Activated T-helper 17 cell treated with anti-CD3 and anti-CD28 coated beads, Interleukin-2, amount 50 U/mL, for 72 hours (primary cell): ENCODE results near the gene PRMT2. TPM values are rescaled to one million over a fixed set of nuclear protein-coding genes. Genes with fewer than 3 reads are reported as not detected.
A peak's percentile ranks its signal among the peaks of the same experiment; 100 is the strongest.
"Not testable (repeated sequence)": the region's sequence is repeated elsewhere in the genome, so short reads cannot be mapped to it uniquely, and the experiment has no call there.

ENCODE experiments used
- ATAC-seq: fragments of 150-1000 bp; cut with Tn5 transposase; replicated peaks from 2 replicates; pipeline ENCODE4 v1.10.0; 2021; ENCODE audit warnings: mild to moderate bottlenecking, moderate library complexity
- H3K27ac Mint-ChIP-seq: one replicate; pipeline ENCODE4 v1.8.0; 2022; ENCODE audit warnings: mixed read lengths
- H3K27me3 Mint-ChIP-seq: one replicate; pipeline ENCODE4 v1.8.0; 2022; ENCODE audit warnings: mixed read lengths
- H3K36me3 Mint-ChIP-seq: one replicate; pipeline ENCODE4 v1.8.0; 2022; ENCODE audit warnings: low read depth, mild to moderate bottlenecking, mixed read lengths
- H3K4me1 Mint-ChIP-seq: one replicate; pipeline ENCODE4 v1.8.0; 2022; ENCODE audit warnings: mixed read lengths
- H3K4me3 Mint-ChIP-seq: one replicate; pipeline ENCODE4 v1.8.0; 2022; ENCODE audit warnings: mild to moderate bottlenecking, mixed read lengths
- H3K9me3 Mint-ChIP-seq: one replicate; pipeline ENCODE4 v1.8.0; 2022; ENCODE audit warnings: mixed read lengths
- total RNA-seq, 2 donors: library from RNA; stranded (reverse); gene quantifications; one replicate each; pipeline ENCODE4 v1.2.3, GENCODE V29; 2022

The PRMT2 gene
- total RNA-seq, 2 donors from 2014 or later = 88.2 to 108 TPM

DNA sequence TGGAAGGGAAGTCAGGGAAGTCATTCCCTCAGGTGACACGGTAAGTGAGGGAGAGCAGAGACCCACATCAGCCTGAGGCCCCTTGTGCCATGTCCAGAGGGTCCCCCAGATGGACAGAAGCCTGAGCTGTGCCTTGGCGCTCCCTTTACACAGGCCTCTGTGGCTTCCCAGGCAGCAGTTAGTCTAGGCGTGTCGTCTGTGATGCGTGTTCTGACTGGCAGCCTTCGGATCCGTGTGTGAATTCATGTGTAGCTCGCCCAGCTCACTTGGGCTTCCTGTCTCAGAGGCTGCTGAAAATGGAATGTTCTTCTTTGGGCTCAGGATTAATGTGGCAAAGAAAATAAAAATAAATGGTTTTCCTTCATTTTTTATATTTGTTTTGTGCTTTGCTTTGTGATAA lies 28.3 kb downstream of the PRMT2 start:
- H3K27ac Mint-ChIP-seq = no peak overlapping the region
- peaks cover 4% of the 10 kb centered on the region for H3K4me1 Mint-ChIP-seq
- H3K27me3 Mint-ChIP-seq = no peaks in the 10 kb centered on the region
- H3K36me3 Mint-ChIP-seq = peaks cover 46% of the 10 kb centered on the region
- no peak for ATAC-seq
- H3K4me3 Mint-ChIP-seq = no peak overlapping the region
- H3K9me3 Mint-ChIP-seq = no peaks in the 10 kb centered on the region

DNA sequence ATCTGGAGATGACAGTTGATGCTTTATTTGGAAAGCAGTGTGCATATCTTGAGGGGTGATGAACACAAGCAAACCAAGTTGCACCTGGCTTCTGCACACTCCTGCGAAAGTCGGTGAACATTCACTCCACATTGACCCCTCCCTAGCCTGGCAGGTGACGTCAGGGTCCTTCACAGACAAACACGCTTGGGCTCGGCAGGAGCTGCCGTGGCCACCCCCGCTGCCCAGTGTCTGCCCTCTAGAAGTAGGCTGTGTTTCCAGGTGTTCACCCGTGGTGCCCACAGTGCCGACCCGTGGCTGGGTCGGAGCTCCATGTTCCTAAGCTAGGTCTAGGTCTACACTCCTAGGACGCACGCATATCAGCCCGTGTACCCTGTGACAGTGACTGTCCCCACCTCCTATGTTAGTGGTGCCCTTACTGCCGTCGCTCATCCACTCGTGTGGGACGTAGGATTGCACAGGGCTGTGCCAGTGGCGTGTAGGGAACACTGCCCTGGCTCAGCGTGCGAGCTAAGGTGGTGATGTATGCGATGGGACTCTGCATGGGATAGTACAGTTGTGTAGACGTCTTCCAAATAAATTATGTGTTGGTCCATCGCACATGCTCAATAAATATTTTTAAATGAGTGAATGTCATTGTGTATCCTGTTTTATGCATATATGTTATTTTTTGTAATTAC lies 29.0 kb downstream of the PRMT2 start:
- Mint-ChIP-seq H3K27ac (no peak overlapping the region), H3K4me3 (no peak overlapping the region), H3K27me3 (no peaks in the 10 kb centered on the region), H3K4me1 (peaks cover 4% of the 10 kb centered on the region), H3K36me3 (peaks cover 43% of the 10 kb centered on the region), H3K9me3 (no peaks in the 10 kb centered on the region)
- no peak for ATAC-seq

DNA sequence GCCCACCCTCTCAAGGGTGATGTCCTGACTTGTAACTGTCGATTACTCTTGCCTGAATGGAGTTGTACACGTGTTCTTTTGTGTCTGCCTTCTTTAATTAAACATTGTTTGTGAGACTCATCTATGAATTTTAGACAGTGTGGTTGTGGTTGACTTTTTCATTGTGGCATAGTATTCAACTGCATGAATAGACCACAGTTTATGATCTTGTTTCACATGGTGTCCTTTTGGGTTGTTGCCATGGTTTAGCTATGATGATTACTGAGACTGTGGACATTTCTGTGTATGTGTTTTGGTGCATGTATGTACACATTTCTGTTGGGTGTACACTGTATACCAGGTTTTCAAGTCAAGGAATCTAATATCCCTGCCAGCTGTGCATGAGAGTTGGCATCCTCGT lies 30.1 kb downstream of the PRMT2 start:
- H3K27me3 Mint-ChIP-seq = no peaks in the 10 kb centered on the region
- H3K4me1 Mint-ChIP-seq = peaks cover 4% of the 10 kb centered on the region
- H3K4me3 Mint-ChIP-seq = no peak overlapping the region
- no peak overlapping the region for H3K27ac Mint-ChIP-seq
- H3K36me3 Mint-ChIP-seq = peaks cover 43% of the 10 kb centered on the region
- peak; percentile 50 for ATAC-seq
- H3K9me3 Mint-ChIP-seq = no peaks in the 10 kb centered on the region

DNA sequence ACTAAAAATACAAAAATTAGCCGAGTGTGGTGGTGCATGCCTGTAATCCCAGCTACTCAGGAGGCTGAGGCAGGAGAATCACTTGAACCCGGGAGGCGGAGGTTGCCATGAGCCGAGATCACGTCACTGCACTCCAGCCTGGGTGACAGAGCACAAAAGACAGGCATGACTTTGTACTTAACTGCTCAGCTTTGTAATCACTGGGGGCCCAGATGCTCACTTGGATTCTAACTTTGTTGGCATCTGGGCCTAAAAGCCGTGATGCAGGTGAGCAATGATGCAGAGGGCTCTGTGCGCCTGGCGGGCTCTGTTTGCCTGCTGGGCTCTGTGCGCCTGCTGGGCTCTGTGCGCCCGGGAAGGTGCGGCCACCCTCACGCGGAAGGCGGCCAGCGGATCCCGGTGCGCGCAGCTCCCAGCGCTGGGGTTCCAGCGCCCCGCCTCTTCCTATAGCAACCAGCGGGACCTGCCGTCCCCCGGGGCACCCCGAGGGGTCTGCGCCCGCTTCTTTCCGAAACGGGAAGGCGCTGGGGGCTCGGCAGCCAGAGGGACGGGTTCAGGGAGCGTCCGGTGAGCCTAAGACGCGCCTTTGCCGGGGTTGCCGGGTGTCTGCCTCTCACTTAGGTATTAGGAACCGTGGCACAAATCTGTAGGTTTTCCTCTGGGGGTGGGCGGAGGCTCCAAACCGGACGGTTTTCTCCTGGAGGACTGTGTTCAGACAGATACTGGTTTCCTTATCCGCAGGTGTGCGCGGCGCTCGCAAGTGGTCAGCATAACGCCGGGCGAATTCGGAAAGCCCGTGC lies 31.7 kb downstream of the PRMT2 start:
- Mint-ChIP-seq H3K27me3 (no peaks in the 10 kb centered on the region), H3K9me3 (no peaks in the 10 kb centered on the region), H3K36me3 (peaks cover 38% of the 10 kb centered on the region), H3K4me1 (peaks cover 4% of the 10 kb centered on the region), H3K4me3 (peak overlapping the region; percentile 74), H3K27ac (no peak overlapping the region)
- peak; percentile 48 for ATAC-seq

DNA sequence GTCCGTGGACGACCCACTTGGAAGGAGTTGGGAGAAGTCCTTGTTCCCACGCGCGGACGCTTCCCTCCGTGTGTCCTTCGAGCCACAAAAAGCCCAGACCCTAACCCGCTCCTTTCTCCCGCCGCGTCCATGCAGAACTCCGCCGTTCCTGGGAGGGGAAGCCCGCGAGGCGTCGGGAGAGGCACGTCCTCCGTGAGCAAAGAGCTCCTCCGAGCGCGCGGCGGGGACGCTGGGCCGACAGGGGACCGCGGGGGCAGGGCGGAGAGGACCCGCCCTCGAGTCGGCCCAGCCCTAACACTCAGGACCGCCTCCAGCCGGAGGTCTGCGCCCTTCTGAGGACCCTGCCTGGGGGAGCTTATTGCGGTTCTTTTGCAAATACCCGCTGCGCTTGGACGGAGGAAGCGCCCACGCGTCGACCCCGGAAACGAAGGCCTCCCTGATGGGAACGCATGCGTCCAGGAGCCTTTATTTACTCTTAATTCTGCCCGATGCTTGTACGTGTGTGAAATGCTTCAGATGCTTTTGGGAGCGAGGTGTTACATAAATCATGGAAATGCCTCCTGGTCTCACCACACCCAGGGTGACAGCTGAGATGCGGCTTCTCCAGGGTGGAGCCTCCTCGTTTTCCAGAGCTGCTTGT lies 32.4 kb downstream of the PRMT2 start:
- H3K27ac Mint-ChIP-seq = no peak overlapping the region
- H3K27me3 Mint-ChIP-seq = no peaks in the 10 kb centered on the region
- H3K36me3 Mint-ChIP-seq = peaks cover 33% of the 10 kb centered on the region
- peak overlapping the region; percentile 74 for H3K4me3 Mint-ChIP-seq
- peaks cover 4% of the 10 kb centered on the region for H3K4me1 Mint-ChIP-seq
- no peaks in the 10 kb centered on the region for H3K9me3 Mint-ChIP-seq
- peak; percentile 64 for ATAC-seq

DNA sequence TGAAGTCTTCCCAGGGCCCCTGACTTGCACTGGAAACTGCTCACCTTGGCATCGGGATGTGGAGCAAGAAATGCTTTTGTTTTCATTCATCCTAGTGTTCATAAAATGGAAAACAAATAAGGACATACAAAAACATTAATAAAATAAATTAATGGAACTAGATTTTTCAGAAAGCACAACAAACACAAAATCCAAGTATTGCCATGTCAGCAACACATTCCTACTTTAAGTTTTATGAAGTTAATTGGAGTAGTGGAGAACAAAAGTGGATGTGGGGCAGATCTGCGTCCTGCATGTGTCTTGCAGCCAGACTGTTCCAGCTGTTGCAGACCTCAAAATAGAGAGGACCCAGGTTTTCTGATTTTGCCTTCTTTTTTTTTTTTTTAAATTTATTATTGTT lies 32.9 kb downstream of the PRMT2 start:
- ATAC-seq = no peak
- Mint-ChIP-seq H3K9me3 (no peaks in the 10 kb centered on the region), H3K27me3 (no peaks in the 10 kb centered on the region), H3K36me3 (peaks cover 28% of the 10 kb centered on the region), H3K4me3 (peak overlapping the region; percentile 74), H3K4me1 (no peaks in the 10 kb centered on the region), H3K27ac (no peak overlapping the region)

DNA sequence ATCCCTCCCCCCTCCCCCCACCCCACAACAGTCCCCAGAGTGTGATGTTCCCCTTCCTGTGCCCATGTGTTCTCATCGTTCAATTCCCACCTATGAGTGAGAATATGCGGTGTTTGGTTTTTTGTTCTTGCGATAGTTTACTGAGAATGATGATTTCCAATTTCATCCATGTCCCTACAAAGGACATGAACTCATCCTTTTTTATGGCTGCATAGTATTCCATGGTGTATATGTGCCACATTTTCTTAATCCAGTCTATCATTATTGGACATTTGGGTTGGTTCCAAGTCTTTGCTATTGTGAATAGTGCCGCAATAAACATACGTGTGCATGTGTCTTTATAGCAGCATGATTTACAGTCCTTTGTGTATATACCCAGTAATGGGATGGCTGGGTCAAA lies 33.4 kb downstream of the PRMT2 start:
- not testable (repeated sequence) for H3K4me3 Mint-ChIP-seq, H3K27ac Mint-ChIP-seq, H3K9me3 Mint-ChIP-seq, H3K4me1 Mint-ChIP-seq, ATAC-seq, H3K27me3 Mint-ChIP-seq
- peaks cover 22% of the 10 kb centered on the region for H3K36me3 Mint-ChIP-seq

DNA sequence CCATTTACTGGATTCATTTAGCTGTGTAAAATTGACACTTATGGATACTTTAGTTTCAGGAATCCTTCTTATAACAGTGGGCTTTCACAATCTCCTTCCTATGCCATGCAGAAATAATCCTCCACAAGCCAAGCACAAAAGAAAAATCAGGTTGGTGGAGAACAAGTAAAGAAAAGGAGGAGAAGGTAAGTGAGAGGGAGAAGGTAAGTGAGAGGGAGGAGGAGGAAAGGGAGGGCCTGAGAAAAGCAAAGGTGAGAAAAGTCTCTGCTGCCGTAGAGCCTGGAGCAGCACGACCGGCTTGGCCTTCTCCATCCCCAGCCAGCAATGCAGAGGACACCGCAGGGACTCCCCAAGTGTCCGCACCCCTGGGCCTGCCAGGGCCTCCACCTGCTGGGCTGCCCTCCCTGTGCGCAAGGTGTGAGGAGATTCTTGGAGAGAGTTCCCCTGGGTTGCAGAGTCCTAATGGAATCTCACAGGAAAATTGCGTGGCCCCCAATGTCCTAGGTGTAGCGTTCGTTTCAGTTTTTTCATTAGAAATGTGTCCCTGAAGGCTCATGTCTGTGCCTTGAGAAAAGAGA lies 39.0 kb downstream of the PRMT2 start:
- Mint-ChIP-seq H3K4me1 (no peaks in the 10 kb centered on the region), H3K36me3 (no peaks in the 10 kb centered on the region), H3K27ac (no peak overlapping the region), H3K9me3 (no peaks in the 10 kb centered on the region), H3K27me3 (no peaks in the 10 kb centered on the region), H3K4me3 (no peak overlapping the region)
- ATAC-seq = no peak

DNA sequence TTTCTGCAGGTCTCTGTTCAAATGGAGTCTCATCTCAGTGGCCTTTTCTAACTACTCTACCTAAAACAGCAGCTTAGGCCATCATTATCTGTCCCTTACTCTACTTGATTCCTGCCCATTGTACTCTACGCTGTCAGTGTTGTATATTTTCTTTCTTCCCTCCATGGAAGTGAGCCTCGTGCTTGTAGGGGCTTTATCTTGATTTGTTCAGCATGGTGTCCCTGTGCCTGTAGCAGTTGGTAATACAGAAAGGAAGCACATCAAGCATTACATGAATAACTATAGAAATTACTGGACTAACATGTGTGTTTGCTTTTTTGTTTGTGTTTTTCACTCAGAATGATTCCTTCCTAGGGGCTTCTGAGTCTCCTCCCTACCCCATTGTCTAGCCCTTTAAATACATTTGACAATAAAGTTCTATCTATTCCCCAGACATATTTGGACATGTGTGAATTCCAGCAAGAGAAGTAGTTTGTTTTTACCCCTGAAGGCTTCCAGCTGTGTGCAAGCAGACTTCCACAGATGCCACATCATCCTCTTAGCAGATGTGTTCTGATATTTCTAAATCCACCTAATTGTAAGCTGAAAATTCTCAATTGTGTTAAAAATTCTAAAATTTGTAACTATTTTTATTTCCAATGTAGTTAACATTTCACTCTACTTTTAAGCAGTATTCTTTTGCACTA lies 40.3 kb downstream of the PRMT2 start:
- H3K4me1 Mint-ChIP-seq = no peaks in the 10 kb centered on the region
- no peak overlapping the region for H3K4me3 Mint-ChIP-seq
- no peaks in the 10 kb centered on the region for H3K9me3 Mint-ChIP-seq
- H3K36me3 Mint-ChIP-seq = no peaks in the 10 kb centered on the region
- H3K27ac Mint-ChIP-seq = no peak overlapping the region
- H3K27me3 Mint-ChIP-seq = peaks cover 3% of the 10 kb centered on the region
- ATAC-seq = no peak

DNA sequence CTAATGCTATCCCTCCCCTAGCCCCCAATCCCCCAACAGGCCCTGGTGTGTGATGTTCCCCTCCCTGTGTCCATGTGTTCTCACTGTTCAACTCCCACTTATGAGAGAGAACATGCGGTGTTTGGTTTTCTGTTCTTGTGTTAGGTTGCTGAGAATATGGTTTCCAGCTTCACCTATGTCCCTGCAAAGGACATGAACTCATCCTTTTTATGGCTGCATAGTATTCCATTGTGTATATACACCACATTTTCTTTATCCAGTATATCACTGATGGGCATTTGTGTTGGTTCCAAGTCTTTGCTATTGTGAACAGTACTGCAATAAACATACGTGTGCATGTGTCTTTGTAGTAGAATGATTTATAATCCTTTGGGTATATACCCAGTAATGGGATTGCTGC lies 41.1 kb downstream of the PRMT2 start:
- not testable (repeated sequence) for H3K9me3 Mint-ChIP-seq, H3K27ac Mint-ChIP-seq, H3K4me3 Mint-ChIP-seq, H3K36me3 Mint-ChIP-seq, H3K27me3 Mint-ChIP-seq, ATAC-seq, H3K4me1 Mint-ChIP-seq

DNA sequence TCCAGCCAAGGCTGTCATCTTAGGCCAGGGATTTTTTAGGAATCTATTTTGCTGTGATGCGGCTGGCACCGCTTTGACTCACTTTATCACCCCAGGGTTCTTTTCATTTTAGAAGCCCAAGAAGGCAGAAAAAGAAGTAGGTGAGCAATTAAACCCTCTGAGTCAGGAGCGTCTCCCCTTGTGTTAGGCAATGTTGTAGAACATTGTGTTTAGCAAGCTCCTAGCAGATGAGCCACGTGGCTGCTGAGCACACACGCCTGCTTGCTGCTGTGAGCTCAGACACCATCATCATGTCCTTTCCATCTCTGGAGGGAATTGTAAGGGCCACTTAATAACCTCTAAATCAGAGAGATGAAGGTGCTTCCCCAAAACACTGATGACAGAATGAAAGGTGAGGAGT lies 46.1 kb downstream of the PRMT2 start:
- H3K27me3 Mint-ChIP-seq = peaks cover 11% of the 10 kb centered on the region
- not testable (repeated sequence) for H3K4me1 Mint-ChIP-seq, H3K36me3 Mint-ChIP-seq, H3K27ac Mint-ChIP-seq, ATAC-seq, H3K9me3 Mint-ChIP-seq, H3K4me3 Mint-ChIP-seq

DNA sequence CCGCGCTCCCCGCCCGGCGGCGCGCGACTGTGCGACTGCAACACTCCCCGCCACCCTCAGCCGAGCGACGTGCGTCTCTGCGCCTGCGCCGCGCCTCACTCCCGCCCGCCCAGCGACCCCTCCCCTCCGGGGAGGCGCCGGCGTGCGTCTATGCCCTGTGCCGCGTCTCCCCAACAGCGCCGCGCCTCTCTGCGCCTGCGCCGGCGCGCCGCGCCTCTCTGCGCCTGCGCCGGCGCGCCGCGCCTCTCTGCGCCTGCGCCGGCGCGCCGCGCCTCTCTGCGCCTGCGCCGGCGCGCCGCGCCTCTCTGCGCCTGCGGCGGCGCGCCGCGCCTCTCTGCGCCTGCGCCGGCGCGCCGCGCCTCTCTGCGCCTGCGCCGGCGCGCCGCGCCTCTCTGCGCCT lies 63.2 kb downstream of the PRMT2 start:
- H3K27me3 Mint-ChIP-seq, H3K27ac Mint-ChIP-seq, H3K9me3 Mint-ChIP-seq, H3K4me1 Mint-ChIP-seq, ATAC-seq, H3K36me3 Mint-ChIP-seq, H3K4me3 Mint-ChIP-seq: not testable (repeated sequence)

DNA sequence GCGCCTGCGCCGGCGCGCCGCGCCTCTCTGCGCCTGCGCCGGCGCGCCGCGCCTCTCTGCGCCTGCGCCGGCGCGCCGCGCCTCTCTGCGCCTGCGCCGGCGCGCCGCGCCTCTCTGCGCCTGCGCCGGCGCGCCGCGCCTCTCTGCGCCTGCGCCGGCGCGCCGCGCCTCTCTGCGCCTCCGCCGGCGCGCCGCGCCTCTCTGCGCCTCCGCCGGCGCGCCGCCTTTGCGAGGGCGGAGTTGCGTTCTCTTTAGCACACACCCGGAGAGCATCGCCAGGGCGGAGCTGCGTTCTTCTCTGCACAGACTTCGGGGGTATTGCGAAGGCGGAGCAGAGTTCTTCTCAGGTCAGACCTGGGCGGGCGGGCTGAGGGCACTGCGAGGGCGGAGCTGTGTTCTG lies 63.6 kb downstream of the PRMT2 start:
- not testable (repeated sequence) for H3K4me3 Mint-ChIP-seq, H3K9me3 Mint-ChIP-seq, H3K36me3 Mint-ChIP-seq, H3K27ac Mint-ChIP-seq, ATAC-seq, H3K27me3 Mint-ChIP-seq, H3K4me1 Mint-ChIP-seq
